Prostate gland (tissue), 2 donors: Measurements from ENCODE around the gene SWSAP1. TPM values are rescaled to one million over a fixed set of nuclear protein-coding genes. Genes with fewer than 3 reads are reported as not detected.
A peak's percentile ranks its signal among the peaks of the same experiment; 100 is the strongest.
"Not testable (repeated sequence)": the region's sequence is repeated elsewhere in the genome, so short reads cannot be mapped to it uniquely, and the experiment has no call there.

Experiments used
- DNase-seq: peaks from one replicate; pipeline ENCODE4 v3.0.0-alpha.2; 2019; ENCODE audit warnings: low spot score
- H3K27ac ChIP-seq, 2 donors: fragments of 200-600 bp; sonication (generic); 2 replicates each; pipeline ENCODE4 v1.5.1; 2017 to 2019
- H3K27me3 ChIP-seq: fragments of 200-600 bp; sonication (generic); replicated peaks from 2 replicates; pipeline ENCODE4 v1.5.1; 2019; ENCODE audit not compliant: insufficient read depth
- H3K36me3 ChIP-seq, 2 donors: fragments of 200-600 bp; sonication (generic); 1 replicate in 1 of 2; 2 replicates in 1 of 2; pipeline versions ENCODE4 v1.5.1 to v1.8.1; 2017 to 2019
- H3K4me1 ChIP-seq: fragments of 200-600 bp; sonication (generic); replicated peaks from 2 replicates; pipeline ENCODE4 v1.5.1; 2019
- H3K4me3 ChIP-seq, 2 donors: fragments of 200-600 bp; sonication (generic); 2 replicates each; pipeline ENCODE4 v1.5.1; 2017 to 2019
- H3K9me3 ChIP-seq: fragments of 200-600 bp; sonication (generic); 2 replicates; pipeline ENCODE4 v1.5.1; 2017
- POLR2A ChIP-seq: fragments of 450-650 bp; IDR thresholded peaks from one replicate; pipeline ENCODE4 v1.6.1; 2016; ENCODE audit warnings: antibody characterized with exemption, mild to moderate bottlenecking
- POLR2AphosphoS5 ChIP-seq: sonication (generic); formaldehyde crosslinking; IDR thresholded peaks from one replicate; pipeline ENCODE4 v1.6.1; 2017; ENCODE audit warnings: antibody characterized with exemption
- WGBS: methylation state at CpG from one replicate; pipeline ENCODE4 v1.1.5; 2018; 5-methylcytosine and 5-hydroxymethylcytosine counted together
- intact Hi-C: fragments of 100-400 bp; cut with DNase I; formaldehyde crosslinking; loops from one replicate; pipeline ENCODE4 v1.14.2; 2022
- total RNA-seq, 2 donors: library from RNA; depleted of rRNA; stranded (reverse); fragments of >200 nt; gene quantifications; one replicate each; pipeline ENCODE4 v1.1.0, GENCODE V29; 2016
- TF ChIP-seq, protein P1 (sequence below), 4 experiments: fragments of 200-600 bp in 2 of 4; fragments of 450-650 bp in 2 of 4; sonication (generic) in 2 of 4; IDR thresholded peaks; 1 replicate in 3 of 4; 2 replicates in 1 of 4; pipeline ENCODE4 v1.5.1; 2016 to 2019; ENCODE audit warnings: antibody characterized with exemption in 4 of 4, mild to moderate bottlenecking in 2 of 4, moderate library complexity in 2 of 4

SWSAP1 gene
- total RNA-seq, 2 donors from 2014 or later, result 4.1 to 6.3 TPM

DNA sequence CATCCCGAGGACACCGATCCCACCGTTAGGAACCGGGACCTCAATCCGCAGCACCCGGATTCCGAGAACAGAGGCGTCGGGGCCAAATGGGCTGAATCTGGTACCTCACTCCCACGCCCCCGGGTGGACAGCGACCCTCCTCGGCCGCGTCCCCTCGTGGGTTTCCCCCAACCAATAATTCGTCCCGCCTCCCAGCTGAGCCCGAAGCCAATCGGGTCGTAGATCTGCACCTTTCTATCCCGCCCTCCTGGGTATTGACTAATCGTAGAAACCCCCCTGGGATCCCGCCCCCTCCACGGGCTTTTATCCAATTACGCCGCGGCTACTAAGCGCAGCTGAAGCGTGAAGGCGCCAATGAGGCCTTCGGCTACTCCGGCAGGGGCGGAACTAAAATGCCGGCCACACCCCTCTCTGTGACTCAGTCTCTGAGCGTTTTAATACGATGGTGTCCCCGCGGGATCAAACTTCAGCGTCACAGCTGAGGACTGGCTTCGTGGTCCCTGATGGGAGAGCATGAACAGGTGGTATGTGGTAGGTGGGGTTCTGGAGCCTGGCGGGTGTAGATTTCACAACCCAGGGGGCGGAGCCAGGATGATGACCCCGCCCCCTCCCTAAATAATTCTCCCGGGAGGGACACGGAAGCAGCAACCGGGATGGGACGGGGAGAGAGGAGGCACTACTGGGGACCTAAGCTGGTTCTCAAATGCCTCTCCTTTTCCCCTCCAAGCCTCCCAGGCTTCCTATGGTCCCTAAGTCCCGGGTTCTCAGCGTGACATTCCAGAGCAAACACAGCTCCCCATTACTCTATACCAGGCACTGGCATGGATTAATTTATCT lies 28.1 kb upstream of the SWSAP1 start, which contains the start of the genes CCDC159 and TMEM205:
Gene CCDC159, plus strand, starts transcription at position 416 of the 837 bp plus-strand sequence. Its CDS starts 88 bp downstream, at position 504.
Gene TMEM205, minus strand, starts transcription at position 165 of the 837 bp plus-strand sequence. CDS start 649 bp downstream, outside the sequence.
- WGBS, result 0% methylated on average over 50 of the region's 50 CpGs
- TF ChIP-seq, protein P1, sequence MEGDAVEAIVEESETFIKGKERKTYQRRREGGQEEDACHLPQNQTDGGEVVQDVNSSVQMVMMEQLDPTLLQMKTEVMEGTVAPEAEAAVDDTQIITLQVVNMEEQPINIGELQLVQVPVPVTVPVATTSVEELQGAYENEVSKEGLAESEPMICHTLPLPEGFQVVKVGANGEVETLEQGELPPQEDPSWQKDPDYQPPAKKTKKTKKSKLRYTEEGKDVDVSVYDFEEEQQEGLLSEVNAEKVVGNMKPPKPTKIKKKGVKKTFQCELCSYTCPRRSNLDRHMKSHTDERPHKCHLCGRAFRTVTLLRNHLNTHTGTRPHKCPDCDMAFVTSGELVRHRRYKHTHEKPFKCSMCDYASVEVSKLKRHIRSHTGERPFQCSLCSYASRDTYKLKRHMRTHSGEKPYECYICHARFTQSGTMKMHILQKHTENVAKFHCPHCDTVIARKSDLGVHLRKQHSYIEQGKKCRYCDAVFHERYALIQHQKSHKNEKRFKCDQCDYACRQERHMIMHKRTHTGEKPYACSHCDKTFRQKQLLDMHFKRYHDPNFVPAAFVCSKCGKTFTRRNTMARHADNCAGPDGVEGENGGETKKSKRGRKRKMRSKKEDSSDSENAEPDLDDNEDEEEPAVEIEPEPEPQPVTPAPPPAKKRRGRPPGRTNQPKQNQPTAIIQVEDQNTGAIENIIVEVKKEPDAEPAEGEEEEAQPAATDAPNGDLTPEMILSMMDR (IDR thresholded peaks at IDR 0.05), result peak in 1 of 4 experiments; percentile 14
- TF ChIP-seq POLR2AphosphoS5, result peak; percentile 99
- TF ChIP-seq POLR2A, result peak; percentile 88
- H3K27ac ChIP-seq, result peak within 1 kb of the TSS; percentile 83 to 88
- peak within 1 kb of the TSS; percentile 49 to 66 for H3K4me3 ChIP-seq
- no peaks in the 10 kb centered on the region for H3K27me3 ChIP-seq
- peaks cover 17% of the 10 kb centered on the region for H3K4me1 ChIP-seq
- peak; percentile 99 for DNase-seq
- no peaks in the 10 kb centered on the region for H3K36me3 ChIP-seq
- intact Hi-C loops, result no loop called here
- H3K9me3 ChIP-seq, result no peaks in the 10 kb centered on the region

DNA sequence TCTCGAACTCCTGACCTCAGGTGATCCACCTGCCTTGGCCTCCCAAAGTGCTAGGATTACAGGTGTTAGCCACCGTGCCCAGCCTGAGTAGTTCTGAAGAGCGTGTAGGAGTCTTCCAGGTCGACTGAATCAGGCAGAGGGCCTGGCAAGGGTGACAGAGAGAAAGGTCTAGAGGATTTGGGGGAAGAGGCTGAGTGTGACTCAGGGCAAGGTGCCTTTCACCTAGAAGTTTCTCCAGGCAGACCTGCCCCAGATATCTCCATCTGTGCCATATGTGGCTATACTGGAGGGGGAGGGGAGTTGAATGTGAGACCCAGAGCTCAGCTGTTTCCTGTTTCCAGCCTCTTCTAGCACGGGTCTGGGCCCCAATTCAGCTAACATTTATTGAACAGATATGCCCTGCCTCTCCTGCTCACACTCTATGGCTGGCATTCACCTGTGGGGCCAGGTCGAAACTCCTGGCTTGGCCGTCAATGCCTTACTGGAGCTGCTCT lies 26.9 kb upstream of the SWSAP1 start:
- Histone ChIP-seq H3K27ac (no peak overlapping the region), H3K9me3 (no peaks in the 10 kb centered on the region), H3K36me3 (no peaks in the 10 kb centered on the region), H3K4me3 (no peak overlapping the region), H3K27me3 (no peaks in the 10 kb centered on the region), H3K4me1 (peaks cover 17% of the 10 kb centered on the region)
- WGBS, result 80% methylated on average over 7 of the region's 7 CpGs
- TF ChIP-seq, protein P1 (IDR thresholded peaks at IDR 0.05), result no peak
- TF ChIP-seq POLR2A (no peak), POLR2AphosphoS5 (no peak)
- intact Hi-C loops, result no loop called here
- no peak for DNase-seq

DNA sequence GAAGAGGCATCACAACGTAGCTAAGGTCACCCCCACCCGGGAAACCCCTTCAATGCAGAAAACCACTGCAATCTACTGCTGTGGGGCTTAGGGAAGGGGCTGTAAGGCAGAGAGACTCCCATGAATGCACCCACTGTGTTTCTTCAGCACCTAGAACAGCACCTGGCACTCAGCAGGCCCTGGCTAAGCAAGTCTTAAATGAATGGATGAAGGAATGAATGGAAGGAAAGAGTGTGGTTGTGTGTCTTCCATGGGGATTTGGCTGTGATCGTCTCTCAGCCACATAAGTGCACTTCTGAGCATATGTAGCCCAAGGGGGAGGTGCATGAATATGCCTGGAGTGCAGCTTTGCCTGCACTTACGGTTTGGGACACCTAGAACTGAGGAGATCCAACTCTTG lies 25.3 kb upstream of the SWSAP1 start:
- Histone ChIP-seq H3K4me3 (no peak overlapping the region), H3K36me3 (no peaks in the 10 kb centered on the region), H3K9me3 (no peaks in the 10 kb centered on the region), H3K4me1 (peaks cover 11% of the 10 kb centered on the region), H3K27ac (no peak overlapping the region), H3K27me3 (no peaks in the 10 kb centered on the region)
- 98% methylated on average over 4 of the region's 4 CpGs for WGBS
- TF ChIP-seq, protein P1 (IDR thresholded peaks at IDR 0.05), result no peak
- no peak for TF ChIP-seq POLR2A
- intact Hi-C loops, result no loop called here
- no peak for DNase-seq

DNA sequence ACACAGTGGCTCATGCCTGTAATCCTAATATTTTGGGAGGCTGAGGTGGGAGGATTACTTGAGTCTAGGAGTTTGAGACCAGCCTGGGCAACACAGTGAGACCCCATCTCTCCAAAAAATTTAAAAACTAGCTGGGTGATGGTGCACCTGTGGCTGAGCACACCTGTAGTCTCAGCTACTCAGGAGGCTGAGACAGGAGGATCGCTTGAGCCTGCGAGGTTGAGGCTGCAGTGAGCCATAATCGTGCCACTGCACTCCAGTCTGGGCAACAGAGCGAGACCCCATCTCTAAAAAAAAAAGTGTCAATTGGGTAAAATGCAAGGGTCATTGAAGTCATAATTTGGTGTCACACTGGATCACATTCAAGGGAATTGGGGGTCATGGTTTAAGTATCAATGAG lies 20.4 kb upstream of the SWSAP1 start:
- DNase-seq, H3K27me3 ChIP-seq, H3K36me3 ChIP-seq, H3K9me3 ChIP-seq, intact Hi-C loops, H3K4me1 ChIP-seq, H3K27ac ChIP-seq, H3K4me3 ChIP-seq: not testable (repeated sequence)
- whole genome bisulfite sequencing, result 100% methylated on average over 4 of the region's 4 CpGs

DNA sequence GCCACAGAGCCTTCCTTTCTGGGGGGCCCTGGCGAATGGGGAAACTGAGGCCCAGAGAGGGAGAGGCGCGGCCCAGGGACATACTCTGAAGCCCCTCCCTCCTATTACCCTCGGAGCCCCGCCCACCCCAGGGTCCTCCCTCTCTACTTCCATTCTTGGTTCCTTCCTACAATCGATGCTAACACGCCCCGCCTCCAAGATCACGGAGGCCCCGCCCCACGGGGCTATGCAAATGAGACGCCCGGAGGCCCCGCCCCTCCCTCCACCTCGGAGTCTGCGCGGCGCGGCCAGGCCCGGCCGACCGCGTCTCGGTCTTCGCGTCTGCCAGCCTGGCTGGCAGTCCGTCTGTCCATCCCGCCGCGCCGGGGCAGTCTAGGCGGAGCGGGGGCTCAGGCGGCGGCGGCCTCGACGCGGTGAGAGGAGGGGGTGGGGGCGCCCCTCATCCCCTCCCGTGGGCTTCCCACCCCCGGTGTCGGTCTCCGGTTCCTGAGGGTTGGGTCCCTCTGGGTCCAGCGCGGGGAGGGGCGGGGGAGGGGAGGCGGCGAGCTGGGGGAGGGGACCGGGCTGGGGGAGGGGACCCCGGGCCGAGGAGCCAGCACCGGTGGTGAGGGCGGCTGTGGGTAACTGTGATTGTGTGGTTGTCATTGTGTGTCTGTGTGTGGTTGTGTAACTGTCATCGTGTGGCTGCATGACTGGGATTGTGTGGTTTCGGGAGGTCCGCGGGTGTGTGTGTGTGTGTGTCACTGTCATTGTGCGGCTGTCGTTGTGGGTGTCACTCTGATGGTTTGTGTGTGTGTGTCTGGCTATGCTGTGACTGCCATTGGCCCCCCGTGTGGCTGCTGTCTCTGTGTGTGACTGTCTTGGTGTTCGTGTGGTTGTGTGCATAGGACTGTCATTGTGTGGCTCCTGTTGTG lies 19.0 kb upstream of the SWSAP1 start, which contains the start of gene PLPPR2:
Gene PLPPR2, plus strand, starts transcription at position 273 of the 914 bp plus-strand sequence. CDS start 2,242 bp downstream, outside the sequence.
- H3K27me3 ChIP-seq, result no peaks in the 10 kb centered on the region
- DNase-seq, result peak; percentile 87
- H3K4me3 ChIP-seq, result peak within 1 kb of the TSS; percentile 61 to 81
- H3K36me3 ChIP-seq, result no peaks in the 10 kb centered on the region
- no peaks in the 10 kb centered on the region for H3K4me1 ChIP-seq
- no peaks in the 10 kb centered on the region for H3K9me3 ChIP-seq
- H3K27ac ChIP-seq, result peak within 1 kb of the TSS; percentile 66 to 72
- TF ChIP-seq POLR2AphosphoS5 (peak; percentile 71), POLR2A (peak; percentile 75)
- TF ChIP-seq, protein P1 (IDR thresholded peaks at IDR 0.05), result no peak
- intact Hi-C loops, result no loop called here
- WGBS, result 4% methylated on average over 55 of the region's 62 CpGs
